Type B pancreatic cell (in vitro differentiated cells): ENCODE data around the gene ARHGEF33. TPM values are rescaled to one million over a fixed set of nuclear protein-coding genes. Genes with fewer than 3 reads are reported as not detected.
"Not testable (repeated sequence)": the region's sequence is repeated elsewhere in the genome, so short reads cannot be mapped to it uniquely, and the experiment has no call there.

ENCODE experiments used
- DNase-seq: peaks from one replicate; pipeline ENCODE4 v3.0.0; 2021; ENCODE audit warnings: mixed read lengths; ENCODE audit not compliant: unreplicated experiment; ENCODE audit errors: extremely low spot score
- H3K27ac Mint-ChIP-seq: 2 replicates; pipeline ENCODE4 v1.8.0; 2021; ENCODE audit warnings: mild to moderate bottlenecking, mixed read lengths
- H3K27me3 Mint-ChIP-seq: 2 replicates; pipeline ENCODE4 v1.8.0; 2021; ENCODE audit warnings: mixed read lengths
- H3K36me3 Mint-ChIP-seq: 2 replicates; pipeline ENCODE4 v1.8.0; 2021; ENCODE audit warnings: mixed read lengths
- H3K4me1 Mint-ChIP-seq: one replicate; pipeline ENCODE4 v1.8.0; 2021; ENCODE audit warnings: mixed read lengths; ENCODE audit not compliant: unreplicated experiment
- H3K4me3 Mint-ChIP-seq: 2 replicates; pipeline ENCODE4 v1.8.0; 2021; ENCODE audit warnings: mild to moderate bottlenecking, mixed read lengths
- H3K9me3 Mint-ChIP-seq: 2 replicates; pipeline ENCODE4 v1.8.0; 2021; ENCODE audit warnings: mixed read lengths
- total RNA-seq: library from RNA; stranded (reverse); gene quantifications from 2 replicates; pipeline ENCODE4 v1.2.1, GENCODE V29; 2021; ENCODE audit warnings: low replicate concordance
- TF ChIP-seq, protein P1 (sequence below): fragments of 200-600 bp; sonication (generic); conservative IDR thresholded peaks from 2 replicates; pipeline ENCODE4 v1.5.0; 2021; ENCODE audit warnings: antibody characterized with exemption, mild to moderate bottlenecking

ARHGEF33 gene
- total RNA-seq, 1 donor from 2014 or later: 1.0 TPM

DNA sequence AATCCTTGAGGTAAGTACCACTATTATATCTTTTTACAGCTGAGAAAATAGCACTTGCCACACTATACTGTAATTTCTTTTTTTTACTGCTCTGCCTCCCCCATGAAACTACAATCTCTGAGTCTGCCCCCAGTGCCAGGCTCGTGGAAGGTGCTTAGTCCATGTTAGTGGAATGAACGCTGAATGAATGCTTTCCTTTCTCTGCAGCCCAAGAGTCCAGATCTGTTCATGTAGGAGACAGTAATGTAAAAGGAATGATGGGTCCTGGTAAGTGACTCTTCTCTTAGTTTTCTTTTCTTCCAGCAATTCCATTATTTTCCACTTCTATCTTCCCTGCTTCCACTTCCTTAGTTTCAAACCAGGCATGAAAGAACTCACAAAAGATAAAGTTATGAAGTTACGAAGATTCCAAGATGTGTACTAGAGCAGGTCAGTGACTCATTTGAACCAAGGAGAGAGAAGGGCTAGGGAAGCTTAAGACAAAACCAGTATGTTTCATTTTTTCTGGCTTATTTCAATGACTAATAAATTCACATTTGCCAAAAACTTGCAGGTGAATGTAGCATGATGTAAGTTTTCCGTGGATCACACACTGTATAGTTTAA is 46.0 kb downstream of the ARHGEF33 start:
- Mint-ChIP-seq H3K4me3 (no peak overlapping the region), H3K27me3 (no peaks in the 10 kb centered on the region), H3K4me1 (peaks cover 2% of the 10 kb centered on the region), H3K27ac (no peak overlapping the region), H3K36me3 (peaks cover 4% of the 10 kb centered on the region), H3K9me3 (no peaks in the 10 kb centered on the region)
- TF ChIP-seq, protein P1, sequence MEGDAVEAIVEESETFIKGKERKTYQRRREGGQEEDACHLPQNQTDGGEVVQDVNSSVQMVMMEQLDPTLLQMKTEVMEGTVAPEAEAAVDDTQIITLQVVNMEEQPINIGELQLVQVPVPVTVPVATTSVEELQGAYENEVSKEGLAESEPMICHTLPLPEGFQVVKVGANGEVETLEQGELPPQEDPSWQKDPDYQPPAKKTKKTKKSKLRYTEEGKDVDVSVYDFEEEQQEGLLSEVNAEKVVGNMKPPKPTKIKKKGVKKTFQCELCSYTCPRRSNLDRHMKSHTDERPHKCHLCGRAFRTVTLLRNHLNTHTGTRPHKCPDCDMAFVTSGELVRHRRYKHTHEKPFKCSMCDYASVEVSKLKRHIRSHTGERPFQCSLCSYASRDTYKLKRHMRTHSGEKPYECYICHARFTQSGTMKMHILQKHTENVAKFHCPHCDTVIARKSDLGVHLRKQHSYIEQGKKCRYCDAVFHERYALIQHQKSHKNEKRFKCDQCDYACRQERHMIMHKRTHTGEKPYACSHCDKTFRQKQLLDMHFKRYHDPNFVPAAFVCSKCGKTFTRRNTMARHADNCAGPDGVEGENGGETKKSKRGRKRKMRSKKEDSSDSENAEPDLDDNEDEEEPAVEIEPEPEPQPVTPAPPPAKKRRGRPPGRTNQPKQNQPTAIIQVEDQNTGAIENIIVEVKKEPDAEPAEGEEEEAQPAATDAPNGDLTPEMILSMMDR: no peak
- no peak for DNase-seq

DNA sequence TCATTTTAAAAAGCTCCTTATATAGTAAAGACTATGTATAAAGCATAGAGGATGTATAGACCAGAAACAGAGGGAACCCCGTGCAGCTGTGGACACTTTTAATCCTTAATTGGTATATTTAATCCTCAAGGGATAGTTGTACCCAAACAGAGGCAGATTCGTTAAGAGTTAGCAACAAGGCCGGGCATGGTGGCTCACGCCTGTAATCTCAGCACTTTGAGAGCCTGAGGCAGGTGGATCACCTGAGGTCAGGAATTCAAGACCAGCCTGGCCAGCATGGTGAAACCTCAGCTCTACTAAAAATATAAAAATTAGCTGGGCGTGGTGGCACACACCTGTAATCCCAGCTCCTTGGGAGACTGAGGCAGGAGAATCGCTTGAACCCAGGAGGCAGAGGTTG is 46.8 kb downstream of the ARHGEF33 start:
- not testable (repeated sequence) for H3K9me3 Mint-ChIP-seq, DNase-seq, H3K27ac Mint-ChIP-seq, H3K4me3 Mint-ChIP-seq, H3K36me3 Mint-ChIP-seq, H3K27me3 Mint-ChIP-seq, H3K4me1 Mint-ChIP-seq

DNA sequence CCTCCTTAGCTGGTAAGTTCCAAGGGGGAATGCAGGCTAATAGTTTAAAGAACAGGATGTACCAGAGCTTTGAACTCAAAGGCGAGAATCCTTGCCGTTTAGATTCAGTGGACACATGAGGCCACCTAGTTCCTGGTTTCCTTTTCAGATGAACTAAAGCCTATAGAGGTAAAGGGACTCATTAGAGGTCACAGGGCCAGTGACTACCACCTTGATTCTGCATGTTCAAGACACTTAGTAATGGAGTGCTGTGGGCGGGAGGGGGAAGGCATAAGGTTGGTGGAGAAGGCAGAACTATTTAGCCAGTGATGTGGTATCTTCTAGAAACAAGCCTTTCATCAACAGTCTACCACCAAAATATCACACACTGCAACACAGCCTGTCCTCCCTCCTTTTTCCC is 47.9 kb downstream of the ARHGEF33 start:
- Mint-ChIP-seq H3K27me3 (no peaks in the 10 kb centered on the region), H3K4me3 (no peak overlapping the region), H3K9me3 (no peaks in the 10 kb centered on the region), H3K4me1 (peaks cover 4% of the 10 kb centered on the region), H3K36me3 (peaks cover 4% of the 10 kb centered on the region), H3K27ac (no peak overlapping the region)
- no peak for DNase-seq
- TF ChIP-seq, protein P1: no peak

DNA sequence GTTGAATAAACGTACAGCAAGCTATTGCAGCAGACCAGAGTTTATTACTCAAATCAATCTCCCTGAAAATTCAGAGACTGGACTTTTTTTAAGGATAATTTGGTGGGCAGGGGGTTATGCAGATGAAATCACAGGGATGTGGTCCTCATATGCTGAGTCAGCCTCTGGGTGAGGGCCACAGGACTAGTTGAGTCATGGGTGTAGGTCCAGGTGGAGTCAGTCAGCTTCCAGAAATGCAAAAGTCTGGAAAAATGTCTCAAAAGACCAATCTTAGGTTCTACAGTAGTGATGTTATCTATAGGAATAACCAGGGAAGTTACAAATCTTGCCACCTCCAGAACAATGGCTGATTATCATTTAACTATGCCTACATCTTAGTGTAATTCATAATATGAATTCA is 51.1 kb downstream of the ARHGEF33 start:
- Mint-ChIP-seq H3K9me3 (no peaks in the 10 kb centered on the region), H3K4me1 (peaks cover 18% of the 10 kb centered on the region), H3K27ac (no peak overlapping the region), H3K36me3 (peaks cover 4% of the 10 kb centered on the region), H3K27me3 (no peaks in the 10 kb centered on the region), H3K4me3 (no peak overlapping the region)
- no peak for DNase-seq
- TF ChIP-seq, protein P1: no peak

DNA sequence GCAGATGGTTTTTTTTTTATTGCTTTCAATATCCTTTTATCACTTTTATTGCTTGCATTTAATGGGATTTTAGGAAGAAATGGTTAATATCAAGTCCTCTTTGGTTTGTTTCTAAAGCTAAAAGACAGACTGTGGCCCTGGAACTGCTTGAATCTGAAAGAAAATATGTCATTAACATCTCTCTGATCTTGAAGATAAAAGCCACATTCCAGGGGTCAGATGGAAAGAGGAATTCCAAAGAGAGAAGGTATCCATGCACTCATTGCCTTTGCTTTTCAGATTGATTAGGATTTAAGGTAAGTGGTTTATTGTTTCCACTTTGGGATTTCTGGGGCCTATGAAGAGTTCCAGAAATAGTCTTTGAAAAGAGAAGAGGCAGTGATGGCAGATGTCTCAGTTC is 54.1 kb downstream of the ARHGEF33 start:
- Mint-ChIP-seq H3K27me3 (no peaks in the 10 kb centered on the region), H3K36me3 (peaks cover 4% of the 10 kb centered on the region), H3K27ac (no peak overlapping the region), H3K4me3 (no peak overlapping the region), H3K4me1 (peaks cover 21% of the 10 kb centered on the region), H3K9me3 (no peaks in the 10 kb centered on the region)
- TF ChIP-seq, protein P1: no peak
- DNase-seq: no peak

DNA sequence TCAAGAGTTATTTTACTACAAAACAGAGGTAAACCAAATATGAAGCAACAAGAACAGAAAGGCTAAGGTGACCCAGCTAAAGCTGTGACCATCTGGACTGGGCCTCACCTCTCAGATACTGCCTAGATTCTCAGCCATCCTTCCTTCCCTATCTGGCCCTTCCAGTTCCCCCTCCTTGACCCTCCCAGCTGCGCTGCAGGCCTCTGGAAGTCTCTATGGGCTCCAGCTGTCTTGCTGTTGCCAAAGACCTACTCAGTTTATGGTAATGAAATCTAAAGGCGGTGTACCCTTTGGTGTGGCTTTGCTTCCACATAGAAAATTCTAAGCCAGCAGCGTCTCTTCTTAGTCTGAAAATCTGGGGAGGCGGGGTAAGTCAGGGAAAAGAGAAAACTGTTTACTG is 55.7 kb downstream of the ARHGEF33 start:
- Mint-ChIP-seq H3K36me3 (peaks cover 3% of the 10 kb centered on the region), H3K4me1 (peaks cover 21% of the 10 kb centered on the region), H3K27me3 (peaks cover 3% of the 10 kb centered on the region), H3K9me3 (peaks cover 4% of the 10 kb centered on the region), H3K27ac (no peak overlapping the region), H3K4me3 (no peak overlapping the region)
- no peak for DNase-seq
- TF ChIP-seq, protein P1: no peak
